Activated naive CD8-positive, alpha-beta T cell treated with anti-CD3 and anti-CD28 coated beads, Interleukin-2, amount 10 ng/mL, durations not matched to agents 7 days and 5 days (primary cell): Measurements from ENCODE around the gene PCCA. TPM values are rescaled to one million over a fixed set of nuclear protein-coding genes. Genes with fewer than 3 reads are reported as not detected.
A peak's percentile ranks its signal among the peaks of the same experiment; 100 is the strongest.

ENCODE experiments used
- ATAC-seq: fragments of 150-1000 bp; cut with Tn5 transposase; one replicate; pipeline ENCODE4 v1.10.0; 2021; ENCODE audit warnings: low read depth, moderate library complexity
- POLR2A ChIA-PET: fragments of 350-600 bp; sonication (Branson Sonifier 250); formaldehyde crosslinking; loops from one replicate; lab custom pipeline; 2021; ENCODE audit warnings: antibody characterized with exemption; lab: Charles Lee
- DNase-seq: peaks from one replicate; pipeline ENCODE4 v3.0.0; 2021
- H3K27ac Mint-ChIP-seq: one replicate; pipeline ENCODE4 v1.8.0; 2022; ENCODE audit warnings: mild to moderate bottlenecking, mixed read lengths
- H3K27me3 Mint-ChIP-seq: one replicate; pipeline ENCODE4 v1.8.0; 2022; ENCODE audit warnings: mild to moderate bottlenecking, moderate library complexity, mixed read lengths
- H3K36me3 Mint-ChIP-seq: one replicate; pipeline ENCODE4 v1.8.0; 2021; ENCODE audit warnings: mild to moderate bottlenecking, mixed read lengths
- H3K4me1 Mint-ChIP-seq: one replicate; pipeline ENCODE4 v1.8.0; 2021; ENCODE audit warnings: mixed read lengths
- H3K4me3 Mint-ChIP-seq: one replicate; pipeline ENCODE4 v1.8.0; 2022; ENCODE audit warnings: mild to moderate bottlenecking, moderate library complexity, mixed read lengths
- H3K9me3 Mint-ChIP-seq: one replicate; pipeline ENCODE4 v1.8.0; 2021; ENCODE audit warnings: mixed read lengths
- total RNA-seq, 2 experiments: library from RNA; stranded (reverse); gene quantifications; one replicate each; pipeline ENCODE4 v1.2.3, GENCODE V29; 2021

PCCA gene
- total RNA-seq, 2 experiments from 2014 or later: 14.5 to 16.5 TPM

GRCh38 chr13:100465558-100465957, 376.7 kb downstream of the PCCA start:
- no peak overlapping the region for H3K27ac Mint-ChIP-seq
- POLR2A ChIA-PET: no interaction called here
- no peaks in the 10 kb centered on the region for H3K9me3 Mint-ChIP-seq
- DNase-seq (no peak), ATAC-seq (no peak)
- H3K27me3 Mint-ChIP-seq: no peaks in the 10 kb centered on the region
- H3K4me3 Mint-ChIP-seq: no peak overlapping the region
- H3K4me1 Mint-ChIP-seq: peaks cover 2% of the 10 kb centered on the region
- H3K36me3 Mint-ChIP-seq: no peaks in the 10 kb centered on the region

- ATAC-seq: no peak
- no peaks in the 10 kb centered on the region for H3K9me3 Mint-ChIP-seq
- no peaks in the 10 kb centered on the region for H3K36me3 Mint-ChIP-seq
- H3K27ac Mint-ChIP-seq: no peak overlapping the region
- DNase-seq: no peak
- POLR2A ChIA-PET: interaction anchor here (0.5 kb wide), 1 partner anchor 972 kb away, joined by 3 read pairs; no protein-coding TSS in a partner anchor
- H3K4me3 Mint-ChIP-seq: no peak overlapping the region
- peaks cover 7% of the 10 kb centered on the region for H3K4me1 Mint-ChIP-seq
- no peaks in the 10 kb centered on the region for H3K27me3 Mint-ChIP-seq
Measured at GRCh38 chr13:100470866-100471505, 382.1 kb downstream of the PCCA start.

- DNase-seq (no peak), ATAC-seq (no peak)
- H3K36me3 Mint-ChIP-seq: no peaks in the 10 kb centered on the region
Measured at GRCh38 chr13:100473087-100473486, 384.2 kb downstream of the PCCA start.

GRCh38 chr13:100473501-100474044, 384.7 kb downstream of the PCCA start:
- no peaks in the 10 kb centered on the region for H3K27me3 Mint-ChIP-seq
- H3K9me3 Mint-ChIP-seq: no peaks in the 10 kb centered on the region
- no peak overlapping the region for H3K27ac Mint-ChIP-seq
- DNase-seq (no peak), ATAC-seq (no peak)
- no peaks in the 10 kb centered on the region for H3K36me3 Mint-ChIP-seq
- H3K4me3 Mint-ChIP-seq: no peak overlapping the region
- peaks cover 7% of the 10 kb centered on the region for H3K4me1 Mint-ChIP-seq
- POLR2A ChIA-PET: no interaction called here

More at GRCh38 chr13:100473087-100473486, 384.2 kb downstream of the PCCA start:
- H3K4me1 Mint-ChIP-seq: peaks cover 7% of the 10 kb centered on the region
- H3K27me3 Mint-ChIP-seq: no peaks in the 10 kb centered on the region
- H3K4me3 Mint-ChIP-seq: no peak overlapping the region
- H3K9me3 Mint-ChIP-seq: no peaks in the 10 kb centered on the region
- no peak overlapping the region for H3K27ac Mint-ChIP-seq
- POLR2A ChIA-PET: no interaction called here

GRCh38 chr13:100476963-100477362, 388.1 kb downstream of the PCCA start:
- DNase-seq: no peak
- no peak for ATAC-seq
- H3K36me3 Mint-ChIP-seq: no peaks in the 10 kb centered on the region
- no peak overlapping the region for H3K27ac Mint-ChIP-seq
- POLR2A ChIA-PET: no interaction called here
- H3K27me3 Mint-ChIP-seq: no peaks in the 10 kb centered on the region
- H3K4me1 Mint-ChIP-seq: peaks cover under 1% of the 10 kb centered on the region
- H3K4me3 Mint-ChIP-seq: no peak overlapping the region
- no peaks in the 10 kb centered on the region for H3K9me3 Mint-ChIP-seq

- Mint-ChIP-seq H3K36me3 (no peaks in the 10 kb centered on the region), H3K4me1 (peaks cover 3% of the 10 kb centered on the region), H3K9me3 (no peaks in the 10 kb centered on the region), H3K4me3 (no peak overlapping the region), H3K27ac (no peak overlapping the region), H3K27me3 (no peaks in the 10 kb centered on the region)
- POLR2A ChIA-PET: no interaction called here
- ATAC-seq (no peak), DNase-seq (no peak)
Measured at GRCh38 chr13:100478107-100478809, 389.4 kb downstream of the PCCA start.

- POLR2A ChIA-PET: no interaction called here
- Mint-ChIP-seq H3K27ac (no peak overlapping the region), H3K9me3 (no peaks in the 10 kb centered on the region), H3K4me3 (no peak overlapping the region), H3K4me1 (peaks cover 12% of the 10 kb centered on the region), H3K27me3 (no peaks in the 10 kb centered on the region), H3K36me3 (no peaks in the 10 kb centered on the region)
- DNase-seq: no peak
- ATAC-seq: no peak
Measured at GRCh38 chr13:100480676-100481075, 391.8 kb downstream of the PCCA start.

GRCh38 chr13:100483139-100483538, 394.2 kb downstream of the PCCA start:
- Mint-ChIP-seq H3K4me1 (peaks cover 12% of the 10 kb centered on the region), H3K4me3 (no peak overlapping the region), H3K36me3 (no peaks in the 10 kb centered on the region), H3K27me3 (no peaks in the 10 kb centered on the region), H3K9me3 (no peaks in the 10 kb centered on the region), H3K27ac (no peak overlapping the region)
- DNase-seq (no peak), ATAC-seq (no peak)
- POLR2A ChIA-PET: interaction anchor here (0.6 kb wide), 1 partner anchor 792 kb away, joined by 3 read pairs; no protein-coding TSS in a partner anchor

- no peaks in the 10 kb centered on the region for H3K27me3 Mint-ChIP-seq
- peaks cover 12% of the 10 kb centered on the region for H3K4me1 Mint-ChIP-seq
- no peaks in the 10 kb centered on the region for H3K9me3 Mint-ChIP-seq
- peak overlapping the region; percentile 34 for H3K27ac Mint-ChIP-seq
- POLR2A ChIA-PET: no interaction called here
- H3K4me3 Mint-ChIP-seq: peak overlapping the region; percentile 10
- H3K36me3 Mint-ChIP-seq: no peaks in the 10 kb centered on the region
- no peak for DNase-seq
- no peak for ATAC-seq
Measured at GRCh38 chr13:100483841-100484381, 395.0 kb downstream of the PCCA start.

GRCh38 chr13:100484702-100485101, 395.8 kb downstream of the PCCA start:
- DNase-seq: no peak
- Mint-ChIP-seq H3K36me3 (no peaks in the 10 kb centered on the region), H3K27ac (peak overlapping the region; percentile 46), H3K9me3 (no peaks in the 10 kb centered on the region), H3K4me3 (peak overlapping the region; percentile 1), H3K27me3 (no peaks in the 10 kb centered on the region), H3K4me1 (peaks cover 12% of the 10 kb centered on the region)
- POLR2A ChIA-PET: no interaction called here
- ATAC-seq: no peak

GRCh38 chr13:100485265-100485664, 396.4 kb downstream of the PCCA start:
- no peak for DNase-seq
- Mint-ChIP-seq H3K27ac (no peak overlapping the region), H3K36me3 (no peaks in the 10 kb centered on the region), H3K4me1 (peaks cover 12% of the 10 kb centered on the region), H3K9me3 (no peaks in the 10 kb centered on the region), H3K27me3 (no peaks in the 10 kb centered on the region), H3K4me3 (no peak overlapping the region)
- POLR2A ChIA-PET: no interaction called here
- ATAC-seq: no peak

GRCh38 chr13:100490692-100491091, 401.8 kb downstream of the PCCA start:
- POLR2A ChIA-PET: no interaction called here
- Mint-ChIP-seq H3K36me3 (no peaks in the 10 kb centered on the region), H3K9me3 (no peaks in the 10 kb centered on the region)

GRCh38 chr13:100491164-100491842, 402.4 kb downstream of the PCCA start:
- DNase-seq: no peak
- H3K27ac Mint-ChIP-seq: no peak overlapping the region
- no peaks in the 10 kb centered on the region for H3K36me3 Mint-ChIP-seq
- H3K9me3 Mint-ChIP-seq: no peaks in the 10 kb centered on the region
- POLR2A ChIA-PET: no interaction called here
- H3K27me3 Mint-ChIP-seq: no peaks in the 10 kb centered on the region
- ATAC-seq: no peak
- H3K4me1 Mint-ChIP-seq: no peaks in the 10 kb centered on the region
- no peak overlapping the region for H3K4me3 Mint-ChIP-seq

More at GRCh38 chr13:100490692-100491091, 401.8 kb downstream of the PCCA start:
- no peak for ATAC-seq
- no peaks in the 10 kb centered on the region for H3K4me1 Mint-ChIP-seq
- no peak overlapping the region for H3K27ac Mint-ChIP-seq
- H3K27me3 Mint-ChIP-seq: no peaks in the 10 kb centered on the region
- no peak for DNase-seq
- no peak overlapping the region for H3K4me3 Mint-ChIP-seq
